CD14-positive monocyte (primary cell): ENCODE data around the gene WASF2. TPM values are rescaled to one million over a fixed set of nuclear protein-coding genes. Genes with fewer than 3 reads are reported as not detected.
A peak's percentile ranks its signal among the peaks of the same experiment; 100 is the strongest.

Source experiments
- DNase-seq, 3 donors: peaks; one replicate each; pipeline ENCODE4 v3.0.0-alpha.2; 2011 to 2022
- H2AFZ ChIP-seq: 2 replicates; pipeline ENCODE4 v1.6.0; 2012; ENCODE audit warnings: mild to moderate bottlenecking, low read depth, low read length, inconsistent platforms; ENCODE audit not compliant: insufficient read depth, poor library complexity, severe bottlenecking
- H3K27ac ChIP-seq, 2 donors: 1 replicate in 1 of 2; 2 replicates in 1 of 2; pipeline ENCODE4 v1.5.1; 2012 to 2013; ENCODE audit warnings: low read length in 2 of 2, control low read depth in 1 of 2, inconsistent platforms in 1 of 2, low read depth in 1 of 2, mild to moderate bottlenecking in 1 of 2
- H3K27me3 ChIP-seq, 2 donors: one replicate each; pipeline versions ENCODE4 v1.6.0 to v1.6.1; 2011 to 2013; ENCODE audit warnings: low read length in 2 of 2; ENCODE audit not compliant: control insufficient read depth in 2 of 2, insufficient read depth in 2 of 2
- H3K36me3 ChIP-seq, 2 donors: replicated peaks in 1 of 2; 1 replicate in 1 of 2; 2 replicates in 1 of 2; pipeline versions ENCODE4 v1.5.1 to v1.6.1; 2012 to 2013; ENCODE audit warnings: low read length in 2 of 2, control low read depth in 1 of 2, inconsistent platforms in 1 of 2, mild to moderate bottlenecking in 1 of 2; ENCODE audit not compliant: insufficient read depth in 2 of 2, control insufficient read depth in 1 of 2
- H3K4me1 ChIP-seq, 2 donors: 1 replicate in 1 of 2; 2 replicates in 1 of 2; pipeline versions ENCODE4 v1.5.1 to v1.6.1; 2012 to 2013; ENCODE audit warnings: low read length in 2 of 2, control low read depth in 1 of 2, inconsistent platforms in 1 of 2, mild to moderate bottlenecking in 1 of 2, moderate library complexity in 1 of 2; ENCODE audit not compliant: insufficient read depth in 2 of 2, control insufficient read depth in 1 of 2
- H3K4me2 ChIP-seq: replicated peaks from 2 replicates; pipeline ENCODE3; 2012; ENCODE audit warnings: low read length, moderate library complexity, mild to moderate bottlenecking; ENCODE audit not compliant: poor library complexity, severe bottlenecking; ENCODE audit errors: extremely low read depth
- H3K4me3 ChIP-seq, 3 experiments: fragments of 200-600 bp in 1 of 3; sonication (generic) in 1 of 3; replicated peaks in 1 of 3; 1 replicate in 2 of 3; 2 replicates in 1 of 3; pipeline ENCODE4 v1.5.1; 2011 to 2013; ENCODE audit warnings: low read length in 3 of 3, mild to moderate bottlenecking in 3 of 3, control low read depth in 2 of 3, low read depth in 2 of 3, inconsistent platforms in 1 of 3, moderate library complexity in 1 of 3
- H3K79me2 ChIP-seq: 2 replicates; pipeline ENCODE4 v1.6.0; 2012; ENCODE audit warnings: mild to moderate bottlenecking, control low read depth, inconsistent platforms, low read length, moderate library complexity; ENCODE audit not compliant: insufficient read depth
- H3K9ac ChIP-seq: 2 replicates; pipeline ENCODE4 v1.6.0; 2017; ENCODE audit warnings: low read length, mild to moderate bottlenecking; ENCODE audit not compliant: insufficient read depth, poor library complexity, severe bottlenecking
- H3K9me3 ChIP-seq, 2 donors: replicated peaks in 1 of 2; 1 replicate in 1 of 2; 2 replicates in 1 of 2; pipeline versions ENCODE4 v1.5.1 to v1.6.1; 2012 to 2013; ENCODE audit warnings: low read length in 2 of 2, control low read depth in 1 of 2; ENCODE audit not compliant: control insufficient read depth in 1 of 2, insufficient read depth in 1 of 2
- H4K20me1 ChIP-seq: 2 replicates; pipeline ENCODE4 v1.6.0; 2012; ENCODE audit warnings: mild to moderate bottlenecking, low read length, control low read depth, moderate library complexity; ENCODE audit not compliant: insufficient read depth
- H3K27ac Mint-ChIP-seq, 7 donors: one replicate each; pipeline ENCODE4 v1.8.0; 2020; ENCODE audit warnings: mild to moderate bottlenecking in 7 of 7, mixed read lengths in 7 of 7, moderate library complexity in 6 of 7, inconsistent platforms in 2 of 7
- H3K27me3 Mint-ChIP-seq, 3 donors: one replicate each; pipeline ENCODE4 v1.8.0; 2021 to 2022; ENCODE audit warnings: low read depth in 3 of 3, mild to moderate bottlenecking in 3 of 3, mixed read lengths in 3 of 3, moderate library complexity in 3 of 3, inconsistent platforms in 1 of 3
- H3K36me3 Mint-ChIP-seq, 2 donors: one replicate each; pipeline ENCODE4 v1.8.0; 2020; ENCODE audit warnings: mixed read lengths in 2 of 2, inconsistent platforms in 1 of 2, mild to moderate bottlenecking in 1 of 2
- H3K4me1 Mint-ChIP-seq: one replicate; pipeline ENCODE4 v1.8.0; 2020; ENCODE audit warnings: mild to moderate bottlenecking, mixed read lengths
- H3K4me3 Mint-ChIP-seq, 2 donors: one replicate each; pipeline ENCODE4 v1.8.0; 2020; ENCODE audit warnings: mild to moderate bottlenecking in 2 of 2, mixed read lengths in 2 of 2, moderate library complexity in 1 of 2
- H3K9me3 Mint-ChIP-seq, 7 donors: one replicate each; pipeline ENCODE4 v1.8.0; 2020 to 2022; ENCODE audit warnings: mixed read lengths in 7 of 7, mild to moderate bottlenecking in 6 of 7, moderate library complexity in 6 of 7, inconsistent platforms in 2 of 7
- CTCF ChIP-seq: fragments of 200-600 bp; IDR thresholded peaks from one replicate; pipeline ENCODE4 v1.8.0; 2022; ENCODE audit warnings: antibody characterized with exemption, mild to moderate bottlenecking
- WGBS: methylation state at CpG from one replicate; pipeline ENCODE4 v1.1.5; 2013; ENCODE audit warnings: missing lambda C conversion rate; ENCODE audit not compliant: insufficient coverage; 5-methylcytosine and 5-hydroxymethylcytosine counted together
- intact Hi-C, 2 donors: fragments of 100-400 bp; cut with micrococcal nuclease; formaldehyde crosslinking; loops; one replicate each; pipeline versions ENCODE4 v1.15.0 to v1.15.1; 2023
- polyA plus RNA-seq, 3 donors: library from polyadenylated mRNA; depleted of rRNA in 1 of 3; unstranded in 2 of 3; stranded (reverse) in 1 of 3; fragments of 300-500 nt in 2 of 3; fragments of >200 nt in 1 of 3; fragmentation: Illumina TruSeq in 2 of 3; gene quantifications; 1 replicate in 2 of 3; 2 replicates in 1 of 3; pipeline ENCODE4 v1.2.3, GENCODE V29; 2012 to 2021

Gene WASF2
- polyA plus RNA-seq, 3 donors = 53.5 to 91.6 (median 86.4) TPM

DNA sequence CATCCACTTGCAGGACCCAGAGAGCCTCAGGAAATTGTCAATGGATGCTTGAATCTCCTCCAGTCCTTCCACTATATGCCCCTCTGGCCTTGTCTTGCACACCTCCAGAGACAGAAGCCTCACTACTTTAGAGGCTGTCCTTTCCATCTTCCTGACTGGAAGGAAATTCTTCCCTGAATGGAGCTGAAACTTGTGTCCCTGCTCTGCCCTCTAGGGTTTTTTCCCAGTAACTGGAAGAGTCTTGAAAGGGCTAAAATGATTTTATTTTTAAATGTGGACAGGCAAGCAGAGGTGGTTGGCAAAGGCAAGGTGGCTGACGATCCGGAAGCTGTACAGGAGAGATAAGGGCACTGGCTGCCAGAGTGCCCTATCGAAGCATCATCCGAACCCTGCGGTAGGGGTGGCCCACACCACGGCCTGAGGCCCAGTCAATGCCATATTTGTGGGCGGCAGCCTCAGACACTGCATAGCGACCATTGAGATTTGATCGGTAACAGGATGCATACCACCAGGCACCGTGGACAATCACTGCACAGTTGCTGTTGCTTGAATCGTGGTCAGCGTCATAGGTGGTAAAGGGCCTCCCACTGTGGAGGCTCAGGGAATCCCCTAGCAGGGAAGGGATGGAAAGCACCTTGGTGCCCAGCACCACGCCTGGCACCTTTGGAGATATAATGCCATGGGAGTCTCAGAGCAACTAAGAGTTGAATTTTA lies 120.9 kb downstream of the WASF2 start:
- Histone ChIP-seq H3K27ac (peak overlapping the region; percentile 75 to 77), H2AFZ (no peak overlapping the region), H3K79me2 (no peaks in the 10 kb centered on the region), H3K4me2 (peak overlapping the region; percentile 40), H3K9ac (peak overlapping the region; percentile 33), H3K9me3 (no peaks in the 10 kb centered on the region), H3K27me3 (no peaks in the 10 kb centered on the region), H4K20me1 (peaks cover 7% of the 10 kb centered on the region), H3K4me3 (peak overlapping the region in 1 of 3 experiments; percentile 58), H3K4me1 (peaks cover 56 to 66% of the 10 kb centered on the region in 2 donors), H3K36me3 (peaks cover 0 to 3% of the 10 kb centered on the region in 2 donors)
- Mint-ChIP-seq H3K27ac (peak overlapping the region; percentile 78 to 96 (median 91)), H3K36me3 (peaks cover 0 to 5% of the 10 kb centered on the region in 2 donors), H3K27me3 (peaks cover 0 to 7% (median 4%) of the 10 kb centered on the region in 3 donors), H3K4me1 (peaks cover 64% of the 10 kb centered on the region), H3K4me3 (peak overlapping the region; percentile 48 to 53), H3K9me3 (no peaks in the 10 kb centered on the region)
- 6% methylated on average over 13 of the region's 13 CpGs for WGBS
- intact Hi-C loops = loop anchor here in 1 of 2 donors (2.0 kb wide), 1 partner anchor 24 kb away; the partner anchor contains the start of gene GPR3
- no peak for TF ChIP-seq CTCF
- DNase-seq = peak in 2 of 3 donors; percentile 16 to 69

DNA sequence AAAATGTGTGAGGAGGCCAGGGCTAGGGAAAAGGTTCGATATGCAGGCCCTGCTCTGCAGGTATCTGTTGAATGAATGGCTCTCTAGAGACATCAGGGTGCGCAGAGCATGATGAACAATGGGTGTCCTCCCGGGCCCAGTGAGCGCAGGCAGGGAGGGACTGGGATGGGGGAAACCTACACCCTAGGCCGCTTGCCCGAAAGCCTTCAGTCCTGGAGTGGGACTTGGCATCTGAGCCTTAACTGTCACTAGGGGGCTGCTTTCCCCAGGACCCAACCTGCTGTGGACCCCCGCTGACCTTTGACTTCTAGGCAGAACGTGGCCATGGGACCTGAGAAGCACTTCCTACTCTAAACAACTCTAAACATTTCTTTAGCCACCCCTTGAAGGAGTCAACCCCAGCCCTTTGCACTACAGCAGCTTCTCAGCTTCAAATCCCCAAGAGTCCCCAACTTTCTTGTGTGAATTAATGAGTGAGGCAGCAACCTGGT lies 122.8 kb downstream of the WASF2 start:
- H3K9ac ChIP-seq = peak overlapping the region; percentile 63
- Mint-ChIP-seq H3K36me3 (peaks cover 9 to 24% of the 10 kb centered on the region in 2 donors), H3K4me1 (peaks cover 64% of the 10 kb centered on the region), H3K4me3 (peak overlapping the region; percentile 66 to 83), H3K27ac (peak overlapping the region; percentile 15 to 84 (median 56)), H3K27me3 (peaks cover 0 to 7% (median 6%) of the 10 kb centered on the region in 3 donors), H3K9me3 (no peaks in the 10 kb centered on the region)
- peak overlapping the region in 1 of 2 donors; percentile 25 for H3K27ac ChIP-seq
- no peaks in the 10 kb centered on the region for H3K27me3 ChIP-seq
- peak overlapping the region; percentile 97 for H3K4me2 ChIP-seq
- no peaks in the 10 kb centered on the region for H3K9me3 ChIP-seq
- TF ChIP-seq CTCF = no peak
- intact Hi-C loops = loop anchor here in 1 of 2 donors (2.0 kb wide), 1 partner anchor 22 kb away; no protein-coding TSS in a partner anchor
- peak overlapping the region; percentile 77 for H2AFZ ChIP-seq
- peaks cover 56 to 66% of the 10 kb centered on the region in 2 donors for H3K4me1 ChIP-seq
- H4K20me1 ChIP-seq = peaks cover 7% of the 10 kb centered on the region
- H3K79me2 ChIP-seq = no peaks in the 10 kb centered on the region
- no peak for DNase-seq
- peaks cover 0 to 22% of the 10 kb centered on the region in 2 donors for H3K36me3 ChIP-seq
- H3K4me3 ChIP-seq = peak overlapping the region in 2 of 3 experiments; percentile 68 to 84
- WGBS = 56% methylated on average over 8 of the region's 8 CpGs
